T-helper 2 cell treated with Interferon-gamma antibody and Interleukin-4, amounts not matched to agents 100 ng/mL and 5 ng/mL, for 36 hours (primary cell): ENCODE measurements around the gene LIPE. TPM values are rescaled to one million over a fixed set of nuclear protein-coding genes. Genes with fewer than 3 reads are reported as not detected.

Experiments used
- intact Hi-C: fragments of 100-400 bp; cut with micrococcal nuclease; formaldehyde crosslinking; loops from one replicate; pipeline ENCODE4 v1.15.1; 2023
- total RNA-seq: library from RNA; stranded (reverse); gene quantifications from 2 replicates; pipeline ENCODE4 v1.2.3, GENCODE V29; 2022

LIPE gene
- total RNA-seq, 1 donor from 2014 or later: 29.1 TPM

DNA sequence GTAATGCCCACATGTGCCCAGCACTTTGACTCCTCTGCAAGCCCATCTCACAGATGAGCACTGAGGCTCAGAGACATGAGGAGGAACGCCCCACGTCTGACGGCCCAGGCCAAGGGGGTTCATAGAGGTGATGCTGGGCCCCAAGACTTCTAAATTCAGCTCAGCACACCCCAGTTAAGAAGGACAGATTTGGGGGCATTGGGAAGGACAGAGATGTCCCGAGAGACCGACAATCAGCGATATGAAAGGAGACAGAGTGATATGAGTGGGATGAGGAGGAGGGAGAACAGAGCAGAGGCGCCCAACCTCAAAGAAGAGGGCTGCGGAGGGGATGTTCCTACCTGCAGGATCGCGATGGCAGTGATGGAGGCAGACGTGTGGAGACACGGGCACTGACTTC, 37.3 kb downstream of the LIPE start, which contains the start of gene CNFN:
Gene CNFN, minus strand, starts transcription at position 399 of the 400 bp plus-strand sequence. CDS start 1,260 bp downstream, outside the sequence.
- intact Hi-C loops: no loop called here

DNA sequence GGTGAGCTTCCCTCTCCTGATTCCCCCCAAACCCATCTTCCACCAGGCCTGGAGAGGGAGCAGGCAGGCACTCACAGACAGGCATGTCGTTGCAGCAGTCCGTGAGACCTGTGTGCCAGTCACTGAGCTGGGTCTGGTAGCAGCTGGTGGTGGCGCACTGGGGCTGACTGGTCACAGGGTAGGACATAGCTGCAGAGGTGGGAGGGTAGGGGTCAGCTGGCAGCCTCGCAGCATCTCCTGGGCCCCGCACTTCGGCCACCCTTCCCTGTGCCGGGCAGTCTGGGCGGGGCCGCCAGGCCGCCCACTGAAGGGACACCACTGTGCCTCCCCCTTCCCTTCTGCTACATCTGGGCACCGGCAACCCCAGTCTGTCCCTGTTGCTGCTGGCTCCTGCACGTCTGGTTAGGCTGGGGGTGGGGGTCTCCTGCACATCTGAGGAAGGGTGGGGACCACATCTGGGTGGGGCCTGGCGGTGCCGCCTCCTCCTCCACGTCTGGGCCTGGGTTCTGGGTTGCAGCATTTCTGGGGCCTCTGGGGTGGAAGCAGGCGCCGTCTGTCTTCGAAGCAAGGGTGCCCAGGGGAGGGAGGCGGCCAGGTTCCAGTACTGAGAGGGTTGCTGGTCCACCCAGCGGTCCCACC, 38.2 kb downstream of the LIPE start:
- intact Hi-C loops: no loop called here

DNA sequence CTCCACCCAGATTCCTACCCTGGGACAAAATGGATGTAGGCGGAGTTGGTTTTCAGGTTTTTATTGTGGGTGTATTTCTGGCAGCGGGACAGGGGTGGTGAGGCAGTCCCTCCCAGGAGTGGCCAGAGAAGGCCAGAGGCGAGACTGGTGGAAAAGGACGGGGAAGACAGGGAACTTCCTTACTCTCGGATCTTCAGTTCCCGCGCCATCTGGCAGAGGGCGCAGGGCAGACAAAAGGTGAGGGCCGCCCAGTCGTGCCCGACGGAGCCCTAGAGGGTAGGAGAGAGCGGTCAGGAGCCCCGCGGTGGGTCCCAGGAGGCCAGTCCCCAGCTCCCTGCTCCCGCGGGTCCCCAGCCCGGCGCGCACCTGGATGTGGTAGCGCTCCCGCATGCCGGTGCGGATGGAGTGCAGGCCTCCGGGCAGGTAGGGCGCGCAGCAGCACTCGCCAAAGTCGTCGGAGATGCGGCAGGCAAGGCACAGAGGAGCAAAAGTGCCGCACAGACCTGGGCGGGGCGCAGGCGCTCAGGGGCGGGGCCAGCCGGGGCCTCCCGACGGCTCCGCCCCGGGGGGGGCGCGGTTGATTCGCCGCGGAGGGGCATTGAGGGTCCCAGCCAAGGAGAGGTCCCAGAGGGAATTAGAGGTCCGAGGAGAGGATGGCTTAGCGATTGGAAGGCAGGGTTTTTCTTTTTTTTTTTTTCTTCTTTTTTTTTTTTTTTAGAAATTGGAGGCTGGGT, 40.0 kb downstream of the LIPE start:
- intact Hi-C loops: no loop called here

DNA sequence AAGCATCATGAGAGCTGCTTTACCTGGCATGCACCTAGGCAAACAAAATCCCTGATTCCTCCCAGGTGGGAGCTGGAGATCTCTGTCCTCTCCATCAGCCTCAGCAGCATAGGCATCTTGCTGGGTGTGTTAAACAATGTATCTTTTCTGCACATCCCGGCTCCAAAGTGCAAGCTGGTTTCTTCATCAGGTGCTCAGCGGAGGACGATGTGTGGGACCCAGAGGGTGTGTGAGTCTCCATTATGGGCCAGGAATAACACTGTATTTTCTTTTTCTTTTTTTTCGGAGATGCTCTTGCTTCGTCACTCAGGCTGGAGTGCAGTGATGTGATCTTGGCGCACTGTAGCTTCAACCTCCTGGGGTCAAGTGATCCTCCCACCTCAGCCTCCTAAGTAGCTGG, 47.0 kb downstream of the LIPE start:
- intact Hi-C loops: no loop called here

DNA sequence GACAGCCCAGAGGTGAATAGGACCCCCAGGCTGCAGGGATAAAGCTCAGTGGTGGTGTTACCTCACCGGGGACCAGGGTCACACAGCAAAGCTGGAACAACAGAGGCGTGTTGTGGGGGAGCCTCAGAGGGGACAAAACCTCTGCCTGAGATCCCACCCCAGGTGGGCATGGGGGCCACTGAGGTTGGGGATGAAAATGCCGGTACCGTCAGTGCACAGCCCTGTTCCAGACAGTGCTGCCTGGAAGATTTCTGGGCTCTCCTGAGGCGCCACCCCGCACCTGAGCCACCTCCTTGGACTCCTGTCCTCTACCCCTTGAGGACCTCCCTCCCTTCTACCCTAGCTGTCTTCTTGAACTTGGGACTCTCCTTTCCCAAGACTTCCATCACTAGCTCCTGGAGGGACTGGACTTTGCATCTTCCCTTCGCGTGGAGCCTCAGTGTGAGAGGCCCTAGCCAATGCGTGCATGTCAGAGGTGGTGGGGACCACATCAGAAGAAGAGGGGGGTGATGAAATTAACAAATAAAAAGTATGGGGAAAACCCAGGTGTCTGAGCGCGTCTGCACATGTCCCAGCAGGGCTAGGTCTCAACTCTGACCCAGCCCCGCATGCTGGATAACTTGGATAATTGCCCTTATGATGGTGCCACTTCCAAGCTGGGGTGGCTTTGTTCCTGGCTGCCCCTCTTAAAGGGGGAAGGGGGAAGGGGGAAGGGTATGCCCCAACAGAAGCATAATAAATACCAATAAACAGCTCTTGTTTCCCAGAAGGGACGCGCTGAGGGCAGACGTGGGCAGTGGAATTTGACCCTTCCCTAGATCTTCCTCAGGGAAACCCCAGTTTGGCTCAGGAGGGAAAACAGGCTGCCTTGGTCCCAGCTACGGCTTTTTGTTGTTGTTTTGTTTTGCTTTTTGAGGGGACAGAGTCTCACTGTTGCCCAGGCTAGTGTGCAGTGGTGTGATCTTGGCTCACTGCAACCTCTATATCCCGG, 48.7 kb downstream of the LIPE start:
- intact Hi-C loops: no loop called here

DNA sequence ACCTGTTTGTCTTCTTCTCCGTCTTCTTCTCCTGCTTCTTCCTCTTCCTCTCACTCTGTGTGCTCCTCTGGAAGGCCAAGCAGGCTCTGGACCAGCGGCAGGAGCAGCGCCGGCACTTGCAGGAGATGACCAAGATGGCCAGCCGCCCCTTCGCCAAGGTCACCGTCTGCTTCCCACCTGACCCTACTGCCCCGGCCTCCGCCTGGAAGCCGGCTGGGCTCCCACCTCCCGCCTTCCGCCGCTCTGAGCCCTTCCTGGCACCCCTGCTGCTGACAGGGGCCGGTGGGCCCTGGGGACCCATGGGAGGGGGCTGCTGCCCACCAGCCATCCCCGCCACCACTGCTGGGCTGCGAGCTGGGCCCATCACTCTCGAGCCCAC, 51.0 kb downstream of the LIPE start:
- intact Hi-C loops: no loop called here

DNA sequence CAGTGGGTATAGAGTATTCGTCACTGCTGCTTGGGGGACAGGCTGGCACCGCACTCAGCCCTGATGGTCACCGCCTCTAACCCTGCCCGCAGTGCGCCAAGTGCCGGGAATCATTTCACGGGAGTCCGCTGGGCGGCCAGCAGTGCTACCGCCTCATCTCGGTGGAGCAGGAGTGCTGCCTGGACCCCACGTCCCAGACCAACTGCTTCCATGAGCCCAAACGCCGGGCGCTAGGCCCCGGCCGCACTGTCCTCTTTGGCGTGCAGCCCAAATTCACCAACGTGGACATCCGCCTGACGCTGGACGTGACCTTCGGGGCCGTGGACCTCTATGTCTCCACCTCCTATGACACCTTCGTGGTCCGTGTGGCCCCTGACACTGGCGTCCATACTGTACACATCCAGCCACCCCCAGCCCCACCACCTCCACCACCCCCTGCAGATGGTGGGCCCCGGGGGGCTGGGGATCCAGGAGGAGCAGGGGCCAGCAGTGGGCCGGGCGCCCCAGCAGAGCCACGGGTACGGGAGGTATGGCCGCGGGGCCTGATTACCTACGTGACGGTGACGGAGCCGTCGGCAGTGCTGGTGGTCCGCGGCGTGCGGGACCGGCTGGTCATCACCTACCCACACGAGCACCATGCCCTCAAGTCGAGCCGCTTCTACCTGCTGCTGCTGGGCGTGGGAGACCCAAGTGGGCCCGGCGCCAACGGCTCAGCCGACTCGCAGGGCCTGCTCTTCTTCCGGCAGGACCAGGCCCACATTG, 51.6 kb downstream of the LIPE start:
- intact Hi-C loops: no loop called here

DNA sequence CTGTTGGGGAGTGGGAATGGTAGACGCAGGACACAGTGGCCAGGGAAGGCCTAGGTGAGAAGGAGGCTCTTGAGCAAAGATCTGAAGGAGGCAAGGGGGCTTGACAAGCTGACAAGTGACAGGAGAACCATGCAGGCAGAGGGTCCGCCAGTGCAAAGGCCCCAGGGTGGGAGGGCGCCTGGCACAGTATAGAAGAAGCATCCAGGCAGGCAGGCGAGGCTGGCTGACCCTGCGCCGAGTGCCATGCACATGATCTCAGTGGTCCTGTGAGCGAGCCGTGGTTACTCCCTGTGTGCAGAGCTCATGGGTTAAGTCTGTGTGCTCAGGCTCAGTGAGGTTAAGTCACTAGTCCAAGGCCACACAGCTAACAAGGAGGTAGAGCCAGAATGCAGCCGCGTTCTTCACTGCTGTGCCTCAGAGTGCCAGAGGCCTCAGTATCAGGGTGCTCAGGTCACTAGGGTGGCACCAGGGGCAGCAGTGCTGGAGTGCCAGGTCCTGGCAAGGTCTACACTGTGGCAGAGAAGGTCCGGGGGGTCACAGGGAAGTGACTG, 52.3 kb downstream of the LIPE start:
- intact Hi-C loops: no loop called here

DNA sequence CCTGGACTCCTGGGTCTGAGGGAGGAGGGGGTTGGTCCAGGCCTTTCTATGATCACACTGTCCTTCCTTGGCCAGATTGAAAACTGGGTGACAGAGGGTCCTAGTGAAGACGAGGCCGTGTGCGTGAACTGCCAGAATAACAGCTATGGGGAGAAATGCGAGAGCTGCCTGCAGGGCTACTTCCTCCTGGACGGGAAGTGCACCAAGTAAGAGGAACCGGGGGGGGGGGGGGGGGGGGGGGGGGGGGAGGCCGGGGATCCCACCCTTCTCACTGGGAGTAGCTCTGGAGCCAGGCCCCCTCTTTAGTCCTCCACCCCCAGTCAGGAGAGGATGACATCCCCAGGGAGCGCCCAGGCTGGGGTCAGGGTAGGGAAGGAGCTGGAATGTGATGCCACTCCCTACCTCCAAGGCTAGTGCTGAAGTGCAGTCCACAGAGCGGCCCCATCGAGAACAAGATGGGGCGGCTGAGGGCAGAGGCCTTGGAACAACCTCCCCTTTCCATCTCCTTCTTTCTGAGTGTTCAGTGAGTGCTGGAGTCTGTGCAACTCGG, 56.5 kb downstream of the LIPE start:
- intact Hi-C loops: no loop called here

DNA sequence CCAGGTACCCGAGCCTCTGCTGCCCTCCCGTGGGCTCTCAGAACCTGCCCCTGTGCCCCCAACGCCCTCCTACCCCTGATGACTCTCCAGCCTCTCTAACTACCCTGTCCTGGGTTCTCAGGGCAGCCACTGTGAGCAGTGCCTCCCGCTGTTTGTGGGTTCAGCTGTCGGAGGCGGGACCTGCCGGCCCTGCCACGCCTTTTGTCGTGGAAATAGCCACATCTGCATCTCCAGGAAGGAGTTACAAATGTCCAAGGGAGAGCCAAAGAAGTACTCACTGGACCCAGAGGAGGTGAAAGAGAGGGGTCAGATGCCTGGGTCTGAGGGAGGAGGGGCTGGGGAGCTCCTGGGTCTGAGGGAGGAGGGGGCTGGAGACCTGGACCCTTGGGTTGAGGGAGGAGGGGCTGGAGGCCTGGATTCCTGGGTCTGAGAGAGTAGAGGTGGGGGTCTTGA, 57.1 kb downstream of the LIPE start:
- intact Hi-C loops: no loop called here

DNA sequence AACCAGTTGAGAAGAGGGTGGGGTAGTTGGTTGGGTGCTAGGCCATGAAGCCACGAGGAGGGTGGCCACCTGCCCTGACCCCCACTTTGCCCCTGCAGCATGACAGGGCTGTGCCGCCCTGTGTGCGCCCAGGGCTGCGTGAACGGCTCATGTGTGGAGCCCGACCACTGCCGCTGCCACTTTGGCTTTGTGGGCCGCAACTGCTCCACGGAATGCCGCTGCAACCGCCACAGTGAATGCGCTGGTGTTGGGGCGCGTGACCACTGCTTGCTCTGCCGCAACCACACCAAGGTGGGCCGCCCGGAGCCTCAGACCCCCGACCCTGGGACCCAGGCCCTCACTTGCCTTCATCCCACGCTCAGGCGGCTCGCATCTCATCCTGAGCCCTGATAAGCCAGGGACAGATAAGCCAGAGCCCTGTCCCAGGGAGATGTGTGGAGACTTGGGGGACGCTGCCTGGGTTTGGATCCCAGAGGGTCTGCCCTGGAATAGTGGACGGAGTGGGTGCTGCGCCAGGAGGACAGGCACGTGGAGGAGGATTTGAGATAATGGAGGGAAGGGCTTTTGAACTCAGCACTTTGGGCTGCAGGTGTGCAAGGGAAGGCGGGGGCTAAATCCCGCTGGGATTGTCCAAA, 57.6 kb downstream of the LIPE start:
- intact Hi-C loops: no loop called here

DNA sequence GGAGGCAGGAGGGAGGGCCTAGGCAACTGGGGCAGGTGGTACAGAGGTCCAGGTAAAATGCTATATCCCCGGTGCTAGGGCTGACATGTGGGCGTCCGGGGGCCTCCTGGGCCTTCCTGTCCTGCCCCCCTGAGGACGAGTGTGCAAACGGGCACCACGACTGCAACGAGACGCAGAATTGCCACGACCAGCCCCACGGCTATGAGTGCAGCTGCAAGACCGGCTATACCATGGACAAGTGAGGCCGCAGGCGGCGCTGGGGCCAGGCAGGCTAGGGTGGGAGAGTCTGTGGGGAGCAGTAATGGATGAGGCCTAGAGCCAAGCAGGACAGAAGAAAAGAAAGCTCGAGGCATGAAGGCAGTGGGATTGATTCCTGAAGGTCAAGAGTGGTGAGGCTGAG, 58.4 kb downstream of the LIPE start:
- intact Hi-C loops: no loop called here

DNA sequence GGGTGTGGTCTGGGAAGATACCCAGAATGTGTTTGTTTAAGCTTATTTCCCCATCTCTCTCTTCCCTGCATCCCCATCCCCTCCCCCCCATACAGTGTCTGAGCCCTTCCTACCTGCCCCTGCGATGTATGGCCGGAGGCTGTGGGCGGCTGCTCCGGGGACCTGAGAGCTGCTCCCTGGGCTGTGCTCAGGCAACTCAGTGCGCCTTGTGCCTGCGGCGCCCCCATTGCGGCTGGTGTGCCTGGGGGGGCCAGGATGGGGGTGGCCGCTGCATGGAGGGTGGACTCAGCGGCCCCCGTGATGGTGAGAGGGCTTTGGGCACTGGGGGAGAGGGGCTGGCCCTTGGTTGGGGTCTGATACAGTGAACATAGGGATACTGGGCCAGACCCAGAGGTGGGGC, 58.8 kb downstream of the LIPE start:
- intact Hi-C loops: no loop called here

DNA sequence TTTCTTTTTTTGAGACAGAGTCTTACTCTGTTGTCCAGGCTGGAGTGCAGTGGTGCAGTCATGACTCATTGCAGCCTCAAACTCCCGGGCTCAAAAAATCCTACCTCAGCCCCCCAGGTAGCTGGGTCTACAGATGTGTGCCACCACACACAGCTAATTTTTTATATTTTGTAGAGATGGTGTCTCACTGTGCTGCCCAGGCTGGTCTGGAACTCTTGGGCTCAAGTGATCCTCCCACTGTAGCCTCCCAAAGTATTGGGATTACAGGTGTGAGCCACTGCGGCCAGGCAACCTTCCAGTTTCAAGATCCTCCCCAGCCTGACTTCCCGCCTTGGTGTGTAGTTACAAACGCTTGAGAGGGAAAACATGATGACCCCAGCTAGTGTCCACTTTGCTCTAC, 59.3 kb downstream of the LIPE start:
- intact Hi-C loops: no loop called here

DNA sequence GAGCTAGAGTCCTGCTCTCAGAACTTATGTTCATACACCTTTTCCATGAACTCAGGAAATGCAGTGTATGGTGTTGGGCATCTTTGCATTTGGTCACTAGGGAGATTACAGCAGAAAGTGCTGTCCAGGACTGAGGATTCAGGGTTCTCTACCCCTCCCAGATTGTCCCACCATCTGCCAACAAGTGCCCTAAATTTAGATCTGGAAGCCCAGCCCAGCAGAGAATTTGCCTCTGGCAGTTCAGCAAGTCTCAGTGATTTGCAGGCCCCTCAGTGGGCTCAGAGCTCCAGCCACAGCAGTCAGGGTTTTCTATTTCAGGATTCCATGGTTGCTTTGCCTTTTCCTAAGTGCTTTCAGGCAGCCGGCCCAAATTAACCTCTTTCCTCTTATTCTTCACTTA, 60.5 kb downstream of the LIPE start:
- intact Hi-C loops: no loop called here

DNA sequence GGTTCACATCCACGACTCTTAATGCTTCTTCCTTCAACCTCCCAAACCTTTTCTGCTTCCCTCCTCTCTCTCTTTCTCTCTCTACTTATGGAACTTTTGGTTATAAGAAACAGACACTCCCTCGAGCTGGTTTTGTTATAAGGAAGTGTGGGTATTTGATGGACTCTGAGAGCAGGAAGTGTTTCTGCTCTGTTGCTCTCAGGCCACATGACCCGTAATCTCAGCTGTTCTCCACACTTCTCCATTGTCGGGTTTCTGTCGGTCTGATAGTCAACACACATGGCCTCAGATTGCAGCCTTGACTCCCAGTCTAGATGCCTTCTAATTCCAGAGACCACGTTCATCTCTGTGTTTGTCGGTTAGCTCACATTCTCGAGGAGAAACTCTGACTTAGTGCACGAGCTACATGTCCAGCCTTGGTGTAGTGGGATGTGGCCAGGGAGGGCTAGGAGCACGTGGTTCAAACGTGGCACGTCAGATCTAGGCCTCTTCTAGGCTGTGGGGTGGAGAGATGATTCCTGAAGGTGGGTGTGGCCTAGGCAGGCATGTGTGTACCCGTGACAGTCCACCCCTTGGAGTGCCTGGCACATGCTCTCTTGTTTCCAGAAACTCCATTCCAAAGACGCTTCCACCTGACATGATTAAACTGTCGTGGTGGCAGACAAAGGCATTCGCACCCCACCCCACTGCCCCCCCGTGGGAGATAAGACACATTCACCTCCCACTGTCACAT, 63.4 kb downstream of the LIPE start:
- intact Hi-C loops: no loop called here

DNA sequence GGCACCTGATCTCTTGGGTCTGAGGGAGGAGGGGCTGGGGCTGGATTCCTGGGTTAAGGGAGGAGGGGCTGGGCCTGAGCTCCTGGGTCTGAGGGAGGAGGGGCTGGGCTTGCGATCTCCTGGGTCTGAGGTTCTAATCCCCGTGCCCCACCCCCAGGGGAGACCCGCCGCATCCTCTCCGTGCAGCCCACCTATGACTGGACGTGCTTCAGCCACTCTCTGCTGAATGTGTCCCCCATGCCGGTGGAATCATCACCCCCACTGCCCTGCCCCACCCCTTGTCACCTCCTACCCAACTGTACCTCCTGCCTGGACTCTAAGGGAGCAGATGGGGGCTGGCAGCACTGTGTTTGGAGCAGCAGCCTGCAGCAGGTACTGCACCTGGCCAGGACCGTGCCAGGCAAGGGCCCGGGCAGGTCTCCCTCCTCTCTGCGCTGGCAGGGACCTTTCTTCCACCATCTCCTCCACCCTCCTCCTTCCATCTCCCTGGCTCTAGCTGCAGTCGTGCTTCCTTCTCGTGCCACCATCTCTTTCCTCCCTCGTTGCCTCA, 64.2 kb downstream of the LIPE start:
- intact Hi-C loops: no loop called here

DNA sequence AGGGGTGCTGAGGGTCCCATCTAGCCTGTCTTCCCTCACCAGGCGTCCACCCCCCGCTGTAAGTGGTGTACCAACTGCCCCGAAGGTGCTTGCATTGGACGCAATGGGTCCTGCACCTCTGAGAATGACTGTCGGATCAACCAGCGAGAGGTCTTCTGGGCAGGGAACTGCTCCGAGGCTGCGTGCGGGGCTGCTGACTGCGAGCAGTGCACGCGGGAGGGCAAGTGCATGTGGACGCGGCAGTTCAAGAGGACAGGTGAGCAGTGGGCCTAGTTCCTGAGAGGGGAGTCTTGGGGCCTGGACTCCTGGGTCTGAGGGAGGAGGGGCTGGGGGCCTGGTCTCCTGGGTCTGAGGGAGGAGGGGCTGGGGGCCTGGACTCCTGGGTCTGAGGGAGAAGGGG, 64.8 kb downstream of the LIPE start:
- intact Hi-C loops: no loop called here

DNA sequence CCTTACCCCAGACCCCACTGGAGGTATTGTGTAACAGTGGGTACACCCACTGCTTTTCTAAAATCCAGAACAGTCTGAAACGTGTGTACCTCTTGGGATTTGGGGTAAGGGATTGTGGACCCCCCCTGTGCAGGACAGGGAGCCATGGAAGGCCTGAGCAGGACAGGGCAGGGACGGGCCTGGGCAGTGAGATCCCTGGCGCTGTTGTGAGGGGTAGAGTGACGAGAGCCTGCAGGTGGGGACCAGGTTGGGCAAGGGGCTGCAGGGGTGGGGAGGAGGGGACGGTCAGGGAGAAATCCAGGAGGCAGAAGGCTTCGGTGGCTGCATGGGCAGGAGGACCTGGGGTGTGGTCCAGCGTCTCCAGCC, 65.7 kb downstream of the LIPE start:
- intact Hi-C loops: no loop called here
